ENCODE data around the gene YAP1. TPM values are rescaled to one million over a fixed set of nuclear protein-coding genes. Genes with fewer than 3 reads are reported as not detected.

YAP1 gene
- total and polyA plus RNA-seq, 2 of the 4 experiments (the other 2 are of a cell fraction): 121 to 251 TPM

DNA sequence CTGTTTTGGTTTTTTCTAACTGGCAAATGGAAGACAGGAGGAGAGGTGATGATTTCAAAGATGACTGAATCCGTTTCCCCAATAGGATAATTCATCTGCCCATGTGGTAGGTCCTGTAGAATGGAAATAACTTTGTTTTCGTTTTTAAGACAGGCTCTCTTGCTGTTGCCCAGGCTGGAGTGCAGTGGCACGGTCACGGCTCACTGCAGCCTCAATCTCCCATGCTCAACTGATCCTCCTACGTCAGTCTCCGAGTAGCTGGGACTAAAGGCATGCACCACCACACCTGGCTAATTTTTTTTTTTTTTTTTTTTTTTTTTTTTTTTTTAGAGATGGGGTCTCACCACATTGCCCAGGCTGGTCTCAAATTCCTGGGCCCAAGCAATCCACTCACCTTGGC, 129.7 kb downstream of the YAP1 start:
- Histone ChIP-seq H4K8ac (ENCODE audit: low read depth in 2 of 2, low read length in 2 of 2) (no peak overlapping the region), H3K4me1 (ENCODE audit: control insufficient read depth, insufficient read depth, low read length) (peaks cover 13% of the 10 kb centered on the region), H3K36me3 (ENCODE audit: control insufficient read depth, insufficient read depth, low read length) (no peaks in the 10 kb centered on the region), H2AK5ac (ENCODE audit: low read depth, low read length) (no peak overlapping the region), H3K4me3 (ENCODE audit: insufficient read depth, low read depth, low read length) (no peak overlapping the region), H3K27me3 (ENCODE audit: control insufficient read depth, insufficient read depth, low read length) (no peaks in the 10 kb centered on the region), H3K23ac (ENCODE audit: low read depth, low read length) (no peak overlapping the region), H3K4ac (ENCODE audit: low read depth, low read length) (no peak overlapping the region), H3K27ac (ENCODE audit: insufficient read depth, low read length) (no peak overlapping the region), H3K9me1 (ENCODE audit: insufficient read depth, low read length) (peaks cover 16% of the 10 kb centered on the region), H2AK9ac (replicated peaks; ENCODE audit: low read depth, low read length, poor library complexity) (no peak overlapping the region), H2AFZ (replicated peaks; ENCODE audit: low read length, poor library complexity) (no peak overlapping the region), H3K9ac (ENCODE audit: low read depth, low read length) (no peak overlapping the region), H4K5ac (ENCODE audit: low read depth, low read length) (no peak overlapping the region), H2BK5ac (ENCODE audit: low read depth, low read length, poor library complexity, severe bottlenecking) (no peak overlapping the region), H3K18ac (ENCODE audit: low read depth, low read length) (no peak overlapping the region), H3K56ac (ENCODE audit: extremely low read depth, insufficient read depth, low read length) (no peak overlapping the region), H4K91ac (ENCODE audit: insufficient read depth, low read depth, low read length) (no peak overlapping the region), H3K4me2 (ENCODE audit: low read depth, low read length) (no peak overlapping the region), H2BK120ac (ENCODE audit: low read depth, low read length) (no peak overlapping the region), H3K14ac (replicated peaks; ENCODE audit: low read depth, low read length) (no peak overlapping the region), H3K79me1 (ENCODE audit: low read depth in 1 of 2, low read length in 2 of 2) (no peaks in the 10 kb centered on the region), H4K20me1 (ENCODE audit: insufficient read depth, low read length) (no peaks in the 10 kb centered on the region), H2BK20ac (ENCODE audit: low read depth, low read length) (no peak overlapping the region), H2BK15ac (ENCODE audit: low read depth, low read length) (no peak overlapping the region), H3K9me3 (ENCODE audit: control insufficient read depth, insufficient read depth, low read length) (no peaks in the 10 kb centered on the region)
- no peak for TF ChIP-seq NFE2L2 (IDR thresholded peaks at IDR 0.05; ENCODE audit: low read depth, low read length)
- no peak for TF ChIP-seq CTCF (conservative IDR thresholded peaks at IDR 0.05; ENCODE audit: low read depth, low read length)
- TF ChIP-seq RFX5 (IDR thresholded peaks at IDR 0.05; ENCODE audit: low read depth, low read length): no peak
- TF ChIP-seq RCOR1 (IDR thresholded peaks at IDR 0.05; ENCODE audit: insufficient replicate concordance, low read length): no peak
- no peak for TF ChIP-seq MXI1 (IDR thresholded peaks at IDR 0.05; ENCODE audit: borderline replicate concordance, low read depth, low read length)
- no peak for TF ChIP-seq POLR2A (IDR thresholded peaks at IDR 0.05; ENCODE audit: low read depth, low read length)
- TF ChIP-seq BHLHE40 (IDR thresholded peaks at IDR 0.05; ENCODE audit: low read depth, low read length): no peak
- no peak for TF ChIP-seq CEBPB (IDR thresholded peaks at IDR 0.05; ENCODE audit: low read depth, low read length)
- TF ChIP-seq, protein P1, sequence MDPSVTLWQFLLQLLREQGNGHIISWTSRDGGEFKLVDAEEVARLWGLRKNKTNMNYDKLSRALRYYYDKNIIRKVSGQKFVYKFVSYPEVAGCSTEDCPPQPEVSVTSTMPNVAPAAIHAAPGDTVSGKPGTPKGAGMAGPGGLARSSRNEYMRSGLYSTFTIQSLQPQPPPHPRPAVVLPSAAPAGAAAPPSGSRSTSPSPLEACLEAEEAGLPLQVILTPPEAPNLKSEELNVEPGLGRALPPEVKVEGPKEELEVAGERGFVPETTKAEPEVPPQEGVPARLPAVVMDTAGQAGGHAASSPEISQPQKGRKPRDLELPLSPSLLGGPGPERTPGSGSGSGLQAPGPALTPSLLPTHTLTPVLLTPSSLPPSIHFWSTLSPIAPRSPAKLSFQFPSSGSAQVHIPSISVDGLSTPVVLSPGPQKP (IDR thresholded peaks at IDR 0.05; ENCODE audit: borderline replicate concordance, low read depth, low read length): no peak
- TF ChIP-seq CHD1 (IDR thresholded peaks at IDR 0.05; ENCODE audit: low read depth, low read length): no peak
- TF ChIP-seq MAFK (IDR thresholded peaks at IDR 0.05; ENCODE audit: low read depth, low read length): no peak
- TF ChIP-seq MAZ (IDR thresholded peaks at IDR 0.05; ENCODE audit: borderline replicate concordance, low read depth, low read length): no peak
- no peak for TF ChIP-seq SMC3 (IDR thresholded peaks at IDR 0.05; ENCODE audit: low read depth, low read length)
- TF ChIP-seq FOS (IDR thresholded peaks at IDR 0.05; ENCODE audit: low read depth, low read length): no peak
- TF ChIP-seq, protein P2, sequence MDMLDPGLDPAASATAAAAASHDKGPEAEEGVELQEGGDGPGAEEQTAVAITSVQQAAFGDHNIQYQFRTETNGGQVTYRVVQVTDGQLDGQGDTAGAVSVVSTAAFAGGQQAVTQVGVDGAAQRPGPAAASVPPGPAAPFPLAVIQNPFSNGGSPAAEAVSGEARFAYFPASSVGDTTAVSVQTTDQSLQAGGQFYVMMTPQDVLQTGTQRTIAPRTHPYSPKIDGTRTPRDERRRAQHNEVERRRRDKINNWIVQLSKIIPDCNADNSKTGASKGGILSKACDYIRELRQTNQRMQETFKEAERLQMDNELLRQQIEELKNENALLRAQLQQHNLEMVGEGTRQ (IDR thresholded peaks at IDR 0.05; ENCODE audit: low read depth, low read length): no peak
- TF ChIP-seq RAD21 (IDR thresholded peaks at IDR 0.05; ENCODE audit: low read length): no peak
- no CpG with 5 or more reads among the region's 6 CpGs for WGBS, 2 experiments (ENCODE audit: extremely low coverage in 2 of 2, insufficient read length in 1 of 2)
- BruUV-seq (replicated peaks): no TSS peak
- DNase-seq (no peak), ATAC-seq (ENCODE audit: low read depth) (no peak)
- ChIA-PET POLR2A (ENCODE audit: unreplicated experiment) (no interaction called here), CTCF (no interaction called here)
- intact Hi-C loops (cut with micrococcal nuclease): no loop called here
- in situ Hi-C loops (cut with MboI; ENCODE audit: low sequenced_read_pairs): loop anchor here (25.0 kb wide), 1 partner anchor 378 kb away; no protein-coding TSS in a partner anchor
- dilution Hi-C loops (cut with HindIII; ENCODE audit: low sequenced_read_pairs, unreplicated experiment): no loop called here
